Thyroid gland (tissue), 4 donors: ENCODE results near the gene TBCD. TPM values are rescaled to one million over a fixed set of nuclear protein-coding genes. Genes with fewer than 3 reads are reported as not detected.

ENCODE experiments used
- DNase-seq, 2 donors: peaks; one replicate each; pipeline ENCODE4 v3.0.0-alpha.2; 2019
- H3K27ac ChIP-seq, 3 donors: fragments of 200-600 bp; sonication (generic); 1 replicate in 2 of 3; 2 replicates in 1 of 3; pipeline ENCODE4 v1.5.1; 2016 to 2019; ENCODE audit warnings: mild to moderate bottlenecking in 1 of 3, moderate library complexity in 1 of 3
- H3K27me3 ChIP-seq: fragments of 200-600 bp; sonication (generic); one replicate; pipeline ENCODE4 v1.5.1; 2019
- H3K36me3 ChIP-seq, 2 donors: fragments of 200-600 bp; sonication (generic); one replicate each; pipeline ENCODE4 v1.5.1; 2016 to 2019
- H3K4me1 ChIP-seq, 2 donors: fragments of 200-600 bp; sonication (generic); one replicate each; pipeline ENCODE4 v1.5.1; 2017 to 2019
- H3K4me3 ChIP-seq, 3 donors: fragments of 200-600 bp; sonication (generic); replicated peaks in 1 of 3; 1 replicate in 2 of 3; 2 replicates in 1 of 3; pipeline ENCODE4 v1.5.1; 2016; ENCODE audit warnings: mild to moderate bottlenecking in 1 of 3
- H3K9me3 ChIP-seq: fragments of 200-600 bp; sonication (generic); one replicate; pipeline ENCODE4 v1.5.1; 2017
- CTCF ChIP-seq, 6 experiments: fragments of 200-600 bp in 3 of 6; fragments of 450-650 bp in 3 of 6; sonication (generic) in 3 of 6; IDR thresholded peaks; one replicate each; pipeline ENCODE4 v1.5.1; 2016 to 2019; ENCODE audit warnings: antibody characterized with exemption in 6 of 6, mild to moderate bottlenecking in 2 of 6, inconsistent platforms in 1 of 6, moderate library complexity in 1 of 6
- POLR2A ChIP-seq, 2 donors: fragments of 450-650 bp; IDR thresholded peaks; one replicate each; pipeline ENCODE4 v1.6.1; 2017; ENCODE audit warnings: antibody characterized with exemption in 2 of 2, mild to moderate bottlenecking in 2 of 2, moderate library complexity in 1 of 2
- WGBS, 2 donors: methylation state at CpG; one replicate each; pipeline ENCODE4 v1.1.5; 2017; 5-methylcytosine and 5-hydroxymethylcytosine counted together
- intact Hi-C: fragments of 100-400 bp; cut with DNase I; formaldehyde crosslinking; loops from one replicate; pipeline ENCODE4 v1.15.1; 2023
- total RNA-seq, 4 donors: library from RNA; depleted of rRNA; stranded (reverse); fragments of >200 nt; gene quantifications; one replicate each; pipeline ENCODE4 v1.2.3, GENCODE V29; 2016

Gene TBCD
- total RNA-seq, 4 donors from 2014 or later, result 72.6 to 85.9 (median 79.6) TPM

GRCh38 chr17:82817947-82818346 lies 66.1 kb downstream of the TBCD start:
- 96 to 98% methylated on average over 5 of the region's 5 CpGs for WGBS, 2 donors
- Histone ChIP-seq H3K36me3 (no peaks in the 10 kb centered on the region), H3K4me3 (no peak overlapping the region), H3K27ac (no peak overlapping the region), H3K4me1 (no peaks in the 10 kb centered on the region), H3K9me3 (no peaks in the 10 kb centered on the region), H3K27me3 (no peaks in the 10 kb centered on the region)
- intact Hi-C loops, result no loop called here
- DNase-seq, result no peak
- TF ChIP-seq POLR2A (IDR thresholded peaks at IDR 0.05), result no peak
- TF ChIP-seq CTCF (IDR thresholded peaks at IDR 0.05), result no peak

GRCh38 chr17:82820278-82821251 lies 68.7 kb downstream of the TBCD start:
- Histone ChIP-seq H3K4me1 (peaks cover 0 to 4% of the 10 kb centered on the region in 2 donors), H3K27ac (no peak overlapping the region), H3K27me3 (no peaks in the 10 kb centered on the region), H3K4me3 (no peak overlapping the region), H3K36me3 (no peaks in the 10 kb centered on the region), H3K9me3 (no peaks in the 10 kb centered on the region)
- intact Hi-C loops, result no loop called here
- no peak for TF ChIP-seq CTCF (IDR thresholded peaks at IDR 0.05)
- no peak for TF ChIP-seq POLR2A (IDR thresholded peaks at IDR 0.05)
- 97% methylated on average over 5 of the region's 5 CpGs for WGBS, 2 donors
- DNase-seq, result no peak

GRCh38 chr17:82821554-82821953 lies 69.7 kb downstream of the TBCD start:
- no peak overlapping the region for H3K27ac ChIP-seq
- H3K9me3 ChIP-seq, result no peaks in the 10 kb centered on the region
- peaks cover 0 to 4% of the 10 kb centered on the region in 2 donors for H3K4me1 ChIP-seq
- intact Hi-C loops, result no loop called here
- DNase-seq, result no peak
- H3K27me3 ChIP-seq, result no peaks in the 10 kb centered on the region
- WGBS, 2 donors, result 95 to 97% methylated on average over 2 of the region's 2 CpGs
- H3K36me3 ChIP-seq, result no peaks in the 10 kb centered on the region
- no peak overlapping the region for H3K4me3 ChIP-seq
- TF ChIP-seq POLR2A (IDR thresholded peaks at IDR 0.05) (no peak), CTCF (IDR thresholded peaks at IDR 0.05) (no peak)

- Histone ChIP-seq H3K4me3 (no peak overlapping the region), H3K27ac (no peak overlapping the region), H3K9me3 (no peaks in the 10 kb centered on the region), H3K27me3 (no peaks in the 10 kb centered on the region), H3K4me1 (peaks cover 0 to 4% of the 10 kb centered on the region in 2 donors), H3K36me3 (no peaks in the 10 kb centered on the region)
- WGBS, 2 donors, result 91 to 96% methylated on average over 16 of the region's 16 CpGs
- no peak for DNase-seq
- intact Hi-C loops, result no loop called here
- TF ChIP-seq CTCF (IDR thresholded peaks at IDR 0.05), result no peak
- TF ChIP-seq POLR2A (IDR thresholded peaks at IDR 0.05), result no peak
Measured at GRCh38 chr17:82822281-82822680, 70.4 kb downstream of the TBCD start.

- no peaks in the 10 kb centered on the region for H3K36me3 ChIP-seq
- no peaks in the 10 kb centered on the region for H3K27me3 ChIP-seq
- H3K9me3 ChIP-seq, result no peaks in the 10 kb centered on the region
Measured at GRCh38 chr17:82823004-82823403, 71.1 kb downstream of the TBCD start.

More at GRCh38 chr17:82823004-82823403, 71.1 kb downstream of the TBCD start:
- no peak overlapping the region for H3K27ac ChIP-seq
- TF ChIP-seq POLR2A (IDR thresholded peaks at IDR 0.05) (no peak), CTCF (IDR thresholded peaks at IDR 0.05) (peak in 1 of 6 experiments; percentile 10)
- no peak overlapping the region for H3K4me3 ChIP-seq
- H3K4me1 ChIP-seq, result peaks cover 0 to 4% of the 10 kb centered on the region in 2 donors
- no peak for DNase-seq
- WGBS, 2 donors, result 88 to 92% methylated on average over 3 to 5 of the region's 5 CpGs
- intact Hi-C loops, result no loop called here
